Sciatic nerve (tissue), 2 donors: ENCODE data around the gene EIF3K. TPM values are rescaled to one million over a fixed set of nuclear protein-coding genes. Genes with fewer than 3 reads are reported as not detected.
"Not testable (repeated sequence)": the region's sequence is repeated elsewhere in the genome, so short reads cannot be mapped to it uniquely, and the experiment has no call there.

Experiments
- ATAC-seq: fragments of 200-7000 bp; cut with Tn5 transposase; one replicate; pipeline ENCODE4 v1.9.1; 2020; ENCODE audit warnings: mild to moderate bottlenecking, moderate library complexity
- DNase-seq: peaks from one replicate; pipeline ENCODE4 v3.0.0-alpha.2; 2020; ENCODE audit warnings: low spot score
- intact Hi-C: fragments of 100-400 bp; cut with DNase I; formaldehyde crosslinking; loops from one replicate; pipeline ENCODE4 v1.14.2; 2022
- total RNA-seq: library from RNA; stranded (reverse); fragmentation: NEBNext Ultra II Directional; extraction: Animal tissue kit (Norgen Biotek cat#: 25700); gene quantifications from one replicate; pipeline ENCODE4 v1.2.1, GENCODE V29; 2021
- donor health status: DM: no; HTN: no; CAD: no.
- donor health status: DM: no; HTN: no; CAD: no.

Gene EIF3K
- total RNA-seq, 1 donor from 2014 or later: 168 TPM

DNA sequence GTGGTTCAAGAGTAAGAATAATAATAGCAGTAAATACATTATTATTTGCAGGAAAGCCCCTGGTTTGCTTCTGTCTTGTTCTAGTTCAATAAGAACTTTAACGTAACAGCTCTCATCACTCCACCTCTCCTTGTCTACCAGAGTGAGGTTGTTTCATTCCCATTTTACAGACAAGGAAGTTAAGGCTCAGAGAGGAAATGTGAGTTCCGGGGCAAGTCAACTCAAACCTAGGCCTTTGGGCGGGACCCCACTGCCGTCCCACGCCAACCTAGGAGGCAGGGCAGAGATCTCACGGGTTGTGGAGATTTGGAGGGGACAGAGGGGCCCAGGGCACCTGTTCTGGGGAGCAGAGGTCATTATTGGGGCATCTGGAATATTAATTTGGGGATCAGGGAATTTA lies 2.7 kb upstream of the EIF3K start:
- intact Hi-C loops: no loop called here
- no peak for DNase-seq
- no peak for ATAC-seq

DNA sequence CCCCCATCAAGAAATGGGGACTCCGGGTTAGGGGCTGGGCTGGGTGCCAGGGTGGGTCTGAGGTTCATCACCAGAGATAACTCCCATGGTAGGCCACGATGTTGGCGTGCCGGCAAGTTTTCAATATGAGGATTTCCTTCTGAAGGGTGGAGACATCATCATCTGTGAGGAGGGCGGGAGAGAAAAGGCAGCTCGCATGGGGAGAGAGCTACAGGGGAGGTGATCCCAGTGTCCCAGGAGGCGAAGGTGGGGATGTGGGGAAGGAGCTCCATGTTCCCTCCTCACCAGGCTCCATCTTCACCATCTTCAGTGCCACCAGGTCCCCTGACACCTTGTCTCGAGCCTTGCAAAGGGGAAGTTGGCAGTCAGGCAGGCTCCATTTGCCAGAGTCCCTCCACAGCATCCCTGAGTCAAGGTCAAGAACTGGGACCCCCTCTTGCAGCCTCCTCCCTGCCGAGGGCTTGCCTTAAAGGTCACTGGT lies 1.7 kb upstream of the EIF3K start:
- DNase-seq (peak; percentile 71), ATAC-seq (no peak)
- intact Hi-C loops: no loop called here

DNA sequence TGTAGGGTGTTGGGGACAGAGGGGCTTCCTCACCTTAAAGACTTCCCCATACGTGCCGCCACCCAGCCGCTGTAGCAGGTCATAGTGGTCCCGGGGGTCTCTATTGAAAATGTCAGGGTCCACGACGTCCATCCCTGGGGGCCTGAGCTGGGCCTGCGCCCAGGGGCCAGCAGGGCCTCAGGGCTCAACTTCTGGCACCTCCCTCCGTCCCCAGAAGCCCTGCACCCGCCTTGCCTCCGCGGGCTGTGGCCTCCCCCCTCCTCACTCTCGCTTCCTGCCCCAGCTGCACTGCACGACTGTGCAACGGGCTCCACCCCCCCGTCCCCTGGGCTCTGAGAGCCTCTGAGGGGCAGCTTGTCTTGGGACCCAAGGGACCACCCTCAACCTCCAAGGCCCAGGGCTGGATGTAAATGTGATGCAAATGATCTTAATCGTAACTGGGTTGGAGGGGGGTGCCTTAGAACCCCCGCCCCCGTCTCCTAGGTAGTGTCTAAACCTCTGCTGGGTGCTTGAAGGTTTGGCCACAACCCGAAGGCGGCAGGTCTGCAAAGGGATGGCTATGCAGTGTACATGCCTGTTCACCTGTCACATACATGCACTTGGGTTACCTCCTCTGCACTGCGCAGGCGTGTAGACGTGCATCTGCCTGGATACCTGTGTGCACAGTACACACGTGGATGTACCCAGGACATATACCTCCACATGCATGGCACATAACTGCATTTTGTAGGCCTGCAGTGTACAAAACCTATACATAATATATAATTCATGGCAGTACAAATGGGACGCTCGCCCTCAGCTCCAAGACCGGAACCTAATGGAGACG lies 1.0 kb upstream of the EIF3K start, which contains the start of gene MAP4K1:
TSS of gene MAP4K1 (minus strand) at position 190 of the 826 bp plus-strand sequence. CDS start at position 132, 58 bp downstream.
- DNase-seq (peak; percentile 66), ATAC-seq (peak; percentile 8)
- intact Hi-C loops: no loop called here

DNA sequence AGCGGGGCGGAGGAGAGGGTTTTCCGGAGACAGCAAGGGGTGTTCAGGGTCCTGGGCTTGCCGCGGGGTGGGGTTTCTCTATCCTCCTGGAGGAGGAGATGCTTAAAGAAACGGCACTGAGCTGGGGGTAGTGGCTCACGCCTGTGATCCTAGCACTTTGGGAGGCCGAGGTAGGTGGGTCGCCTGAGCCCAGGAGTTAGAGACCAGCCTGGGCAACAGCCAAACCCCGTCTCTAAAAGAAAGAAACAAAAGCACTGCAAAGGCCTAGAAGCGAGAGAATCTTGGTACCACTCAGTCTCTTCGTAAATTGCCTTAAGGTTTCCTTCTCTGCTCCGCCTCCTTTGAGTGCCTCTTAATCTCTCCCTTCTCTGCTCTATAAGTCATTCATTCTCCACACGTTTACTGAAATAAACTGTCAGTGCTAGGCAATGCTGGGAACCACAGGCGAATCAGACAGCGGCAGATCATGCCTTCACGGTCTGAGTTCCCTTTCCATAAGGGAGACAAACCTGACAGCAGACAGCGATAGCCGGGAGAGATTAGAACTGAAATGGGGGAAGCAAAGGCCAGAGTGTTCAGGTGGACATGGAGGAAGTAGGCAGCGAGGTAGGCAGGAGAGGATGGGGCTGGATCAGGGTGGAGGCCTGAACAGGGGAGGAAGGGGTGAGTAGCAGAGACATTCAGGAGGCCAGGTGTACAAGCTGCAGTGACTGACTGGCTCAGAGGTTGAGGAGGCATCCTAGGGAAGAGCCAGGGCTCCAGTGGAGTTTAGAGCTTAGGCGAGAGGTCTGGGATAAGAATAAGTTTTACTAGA lies 580 bp downstream of the EIF3K start:
- DNase-seq (no peak), ATAC-seq (no peak)
- intact Hi-C loops: loop anchor here (10.0 kb wide), 1 partner anchor 95 kb away; no protein-coding TSS in a partner anchor

DNA sequence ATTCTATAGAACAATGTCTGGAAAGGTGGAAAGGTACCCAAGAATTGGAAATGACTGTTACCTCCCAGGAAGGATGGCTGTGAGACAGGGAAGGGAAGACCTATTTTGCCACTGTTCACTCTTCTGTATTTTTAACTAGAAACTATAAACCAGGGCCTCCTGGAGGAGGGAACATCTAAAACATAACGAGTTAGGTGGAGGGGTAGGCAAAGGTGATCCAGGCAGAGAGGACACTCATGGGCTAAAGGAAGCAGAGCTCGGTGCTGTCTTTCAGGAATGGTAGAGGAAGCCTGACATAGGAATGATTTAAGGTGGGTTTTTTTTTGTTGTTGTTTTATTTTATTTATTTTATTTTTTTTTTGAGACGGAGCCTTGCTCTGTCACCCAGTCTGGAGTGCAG lies 5.8 kb downstream of the EIF3K start:
- ATAC-seq (no peak), DNase-seq (no peak)
- intact Hi-C loops: loop anchor here (10.0 kb wide), 1 partner anchor 100 kb away; no protein-coding TSS in a partner anchor

DNA sequence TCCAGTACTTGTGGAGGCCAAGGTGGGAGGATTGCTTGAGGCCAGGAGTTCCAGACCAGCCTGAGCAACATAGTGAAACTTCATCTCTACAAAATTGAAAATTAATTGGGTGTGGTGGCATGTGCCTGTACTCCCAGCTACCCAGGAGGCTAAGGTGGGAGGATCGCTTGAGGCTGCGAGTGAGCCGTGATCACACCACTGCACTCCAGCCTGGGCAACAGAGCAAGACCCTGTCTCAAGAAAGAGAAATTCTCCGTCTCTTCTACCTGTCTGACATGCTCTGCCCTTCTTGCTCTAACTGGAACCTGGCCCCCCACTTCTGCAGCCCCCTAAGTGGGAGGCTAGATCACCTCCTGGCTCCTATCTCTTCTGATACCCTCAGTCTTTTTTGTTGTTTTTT lies 7.4 kb downstream of the EIF3K start:
- no peak for ATAC-seq
- intact Hi-C loops: loop anchor here (10.0 kb wide), 1 partner anchor 102 kb away; no protein-coding TSS in a partner anchor
- no peak for DNase-seq

DNA sequence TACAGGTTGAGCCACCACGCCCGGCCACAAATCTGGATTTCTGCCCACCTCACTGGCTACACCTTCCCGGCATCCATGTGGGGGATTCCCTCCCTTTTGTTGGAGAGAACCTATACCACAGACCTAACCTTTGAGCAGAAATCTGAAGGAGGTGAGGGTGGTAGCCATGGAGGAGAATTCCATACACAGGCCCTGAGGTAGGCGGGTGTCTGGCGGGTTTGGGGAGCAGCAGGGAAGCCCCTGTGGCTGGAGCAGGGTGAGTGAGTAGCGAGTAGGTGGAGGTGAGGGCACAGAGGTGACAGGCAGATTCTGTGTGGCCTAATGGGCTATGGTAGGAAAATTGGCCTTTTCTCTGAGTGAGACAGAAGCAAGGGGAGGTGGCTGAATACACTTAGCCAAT lies 10.6 kb downstream of the EIF3K start:
- intact Hi-C loops: loop anchor here (10.0 kb wide), 1 partner anchor 105 kb away; no protein-coding TSS in a partner anchor
- ATAC-seq (no peak), DNase-seq (no peak)

DNA sequence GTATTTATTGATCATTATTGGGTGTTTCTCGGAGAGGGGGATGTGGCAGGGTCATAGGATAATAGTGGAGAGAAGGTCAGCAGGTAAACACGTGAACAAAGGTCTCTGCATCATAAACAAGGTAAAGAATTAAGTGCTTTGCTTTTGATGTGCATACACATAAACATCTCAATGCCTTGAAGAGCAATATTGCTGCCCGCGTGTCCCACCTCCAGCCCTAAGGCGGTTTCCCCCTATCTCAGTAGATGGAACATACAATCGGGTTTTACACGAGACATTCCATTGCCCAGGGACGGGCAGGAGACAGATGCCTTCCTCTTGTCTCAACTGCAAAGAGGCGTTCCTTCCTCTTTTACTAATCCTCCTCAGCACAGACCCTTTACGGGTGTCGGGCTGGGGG lies 12.3 kb downstream of the EIF3K start:
- ATAC-seq, DNase-seq: not testable (repeated sequence)
- intact Hi-C loops: loop anchor here (10.0 kb wide), 1 partner anchor 226 kb away; the partner anchor contains the start of gene FAM98C

DNA sequence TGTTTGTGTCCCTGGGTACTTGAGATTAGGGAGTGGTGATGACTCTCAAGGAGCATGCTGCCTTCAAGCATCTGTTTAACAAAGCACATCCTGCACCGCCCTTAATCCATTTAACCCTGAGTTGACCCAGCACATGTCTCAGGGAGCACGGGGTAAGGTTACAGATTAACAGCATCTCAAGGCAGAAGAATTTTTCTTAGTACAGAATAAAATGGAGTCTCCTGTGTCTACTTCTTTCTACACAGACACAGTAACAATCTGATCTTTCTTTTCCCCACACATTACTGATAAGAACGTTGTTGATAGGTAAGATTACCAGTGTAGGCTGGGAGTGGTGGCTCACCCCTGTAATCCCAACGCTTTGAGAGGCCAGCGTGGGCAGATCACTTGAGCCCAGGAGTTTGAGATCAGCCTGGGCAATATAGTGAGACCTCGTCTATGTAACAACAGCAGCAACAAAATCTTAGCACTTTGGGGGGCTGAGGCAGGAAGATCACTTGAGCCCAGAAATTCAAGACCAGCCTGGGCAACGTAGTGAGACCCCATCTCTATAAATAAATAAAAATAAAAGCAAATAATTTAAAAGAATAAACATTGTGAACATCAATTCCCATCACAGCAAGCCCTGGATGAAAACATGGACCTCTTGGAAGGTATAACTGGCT lies 13.0 kb downstream of the EIF3K start:
- ATAC-seq, DNase-seq: not testable (repeated sequence)
- intact Hi-C loops: loop anchor here (10.0 kb wide), 1 partner anchor 227 kb away; the partner anchor contains the start of gene FAM98C

DNA sequence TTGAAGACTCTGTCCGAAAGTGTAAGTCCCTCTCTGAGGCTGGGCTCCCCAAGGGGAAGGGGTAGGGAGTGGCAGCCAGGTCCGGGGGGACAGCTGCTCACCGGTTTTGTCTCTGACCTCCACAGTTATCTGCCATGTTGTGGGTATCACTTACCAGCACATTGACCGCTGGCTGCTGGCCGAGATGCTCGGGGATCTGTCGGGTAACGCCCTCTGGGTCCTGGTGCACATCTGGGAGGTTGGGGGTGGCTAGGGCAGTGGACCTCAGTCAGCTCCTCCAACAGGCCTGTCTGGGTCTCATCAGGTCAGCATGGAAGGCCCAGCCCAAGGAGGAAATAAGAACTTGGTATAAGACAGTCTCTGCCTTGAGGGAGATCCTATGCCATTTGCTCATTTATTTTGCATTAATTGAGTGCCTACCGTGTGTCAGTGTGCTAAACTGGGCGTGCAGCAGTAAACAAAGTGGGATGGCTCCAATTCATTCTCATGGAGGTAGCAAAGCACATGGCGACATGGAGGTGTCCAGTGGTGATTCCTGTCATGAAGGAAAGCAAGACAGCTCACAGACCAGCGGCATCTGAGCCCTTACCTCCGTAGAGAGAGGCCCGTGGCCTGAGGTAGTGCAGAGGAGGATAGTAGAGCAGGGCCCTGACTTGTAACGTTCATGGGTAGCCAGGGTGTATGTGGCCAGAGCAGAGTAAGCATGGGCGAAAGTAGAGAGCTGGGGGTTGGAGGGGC lies 13.7 kb downstream of the EIF3K start:
- no peak for ATAC-seq
- intact Hi-C loops: loop anchor here (10.0 kb wide), 1 partner anchor 228 kb away; the partner anchor contains the start of gene FAM98C
- DNase-seq: no peak

DNA sequence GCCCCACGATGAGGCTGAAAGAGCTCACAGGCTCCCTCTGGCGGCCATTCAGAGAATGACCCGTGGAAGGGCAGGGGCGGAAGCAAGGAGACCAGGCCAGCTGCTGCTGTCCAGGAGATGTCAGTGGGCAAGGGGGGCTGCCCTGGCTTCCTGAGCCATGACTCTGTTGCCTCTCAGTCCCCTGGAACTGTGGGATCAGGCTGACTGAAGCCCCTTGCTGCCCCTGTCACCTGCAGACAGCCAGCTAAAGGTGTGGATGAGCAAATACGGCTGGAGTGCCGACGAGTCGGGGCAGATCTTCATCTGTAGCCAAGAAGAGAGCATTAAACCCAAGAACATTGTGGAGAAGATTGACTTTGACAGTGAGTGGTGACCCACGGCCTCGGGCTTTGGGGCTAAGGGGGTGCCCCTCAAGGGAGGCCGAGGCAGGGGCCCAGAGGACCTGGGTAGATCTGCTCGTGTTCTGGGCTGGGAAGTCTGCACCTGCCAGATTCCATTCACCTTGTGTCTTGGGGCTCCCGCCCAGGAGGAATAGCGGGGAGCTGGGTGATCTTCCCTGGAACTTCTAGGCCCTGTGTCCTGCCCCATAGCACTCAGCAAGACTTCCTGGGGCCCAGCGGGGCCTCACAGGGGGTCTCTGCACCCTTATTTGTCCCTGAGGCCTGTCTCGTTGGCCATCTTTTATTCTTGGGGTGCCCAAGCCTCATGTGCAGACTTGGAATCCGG lies 15.9 kb downstream of the EIF3K start:
- intact Hi-C loops: loop anchor here (10.0 kb wide), 1 partner anchor 230 kb away; the partner anchor contains the start of gene FAM98C
- ATAC-seq (peak; percentile 75), DNase-seq (peak; percentile 90)

DNA sequence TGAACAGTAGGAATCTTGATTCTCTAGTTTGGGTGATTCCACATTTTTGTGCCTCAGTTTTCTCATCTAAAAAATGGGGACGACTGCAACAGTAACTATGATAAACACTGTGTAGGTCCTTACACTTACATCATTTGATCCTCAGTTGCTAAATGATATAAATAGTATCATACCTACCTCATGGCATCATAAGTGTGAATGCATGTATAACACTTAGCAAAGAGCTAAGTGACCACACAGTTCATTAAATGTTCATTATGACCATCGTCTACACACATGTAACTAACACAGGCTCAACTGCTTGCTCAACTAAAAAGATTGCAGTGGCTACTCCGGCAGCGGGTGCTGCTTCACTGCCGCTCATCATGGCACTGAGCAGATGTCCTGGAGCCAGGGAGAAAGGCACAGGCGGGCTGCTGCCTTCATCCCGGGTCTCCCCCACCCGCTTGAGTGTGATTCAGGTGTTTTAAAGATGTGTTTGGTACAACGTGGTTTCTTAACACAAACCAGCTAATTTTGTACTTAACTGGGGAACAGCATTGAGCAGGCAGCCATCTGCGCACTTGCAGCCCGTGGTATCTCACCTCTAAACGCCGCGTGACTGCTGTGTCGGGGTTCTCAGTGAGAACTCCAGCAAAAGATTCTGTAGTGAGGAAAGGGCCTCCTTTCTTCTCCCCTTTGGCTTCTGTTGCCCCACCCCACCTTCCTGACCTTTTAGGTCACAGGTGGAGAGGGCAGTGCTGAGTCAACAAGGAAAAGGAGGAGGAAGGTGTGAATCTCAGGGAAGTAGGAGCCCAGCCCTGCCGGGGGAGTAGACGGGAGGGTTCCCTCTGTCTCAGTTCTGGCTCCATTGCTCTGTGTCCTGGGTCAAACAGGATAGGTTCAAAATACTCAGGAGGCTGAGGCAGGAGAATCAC lies 16.8 kb downstream of the EIF3K start:
- no peak for DNase-seq
- ATAC-seq: no peak
- intact Hi-C loops: loop anchor here (10.0 kb wide), 1 partner anchor 231 kb away; the partner anchor contains the start of gene FAM98C

DNA sequence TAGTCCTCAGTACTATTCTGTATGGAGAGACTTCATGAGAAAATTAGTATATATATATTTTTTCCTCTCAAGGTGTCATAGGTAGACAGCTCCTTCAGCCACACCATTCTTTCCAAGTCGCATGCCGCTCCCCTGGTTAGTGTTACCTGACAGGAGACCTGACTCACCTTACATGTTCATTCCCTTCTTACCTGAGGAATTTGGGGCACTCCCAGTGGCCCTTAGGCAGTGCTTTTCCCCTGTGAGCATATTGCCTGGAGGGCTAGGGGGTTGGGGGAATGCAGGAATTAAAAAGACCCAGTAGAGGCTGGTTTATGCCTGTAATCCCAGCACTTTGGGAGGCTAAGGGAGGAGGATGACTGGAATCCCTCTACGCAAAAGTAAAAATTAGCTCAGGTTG lies 19.5 kb downstream of the EIF3K start:
- no peak for DNase-seq
- ATAC-seq: no peak
- intact Hi-C loops: loop anchor here (10.0 kb wide), 1 partner anchor 234 kb away; the partner anchor contains the start of gene FAM98C

DNA sequence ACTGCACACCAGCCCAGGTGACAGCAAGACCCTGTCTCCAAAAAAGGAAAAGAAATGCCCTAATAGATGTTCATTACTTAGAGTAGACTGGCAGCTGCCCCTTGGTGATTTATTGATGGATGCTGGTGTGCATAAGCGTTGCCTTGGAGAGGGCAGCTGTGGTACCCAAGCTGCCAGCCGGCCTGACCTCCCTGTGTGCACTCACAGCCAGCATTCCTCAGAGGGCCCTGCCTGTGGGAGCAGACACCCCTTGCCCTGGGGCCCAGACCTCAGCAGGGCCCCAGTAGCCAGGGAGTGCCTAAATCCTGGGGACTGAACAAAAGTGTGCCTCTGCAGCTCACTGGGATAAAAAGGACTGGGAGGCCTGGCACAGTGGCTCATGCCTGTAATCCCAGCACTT lies 20.7 kb downstream of the EIF3K start:
- DNase-seq (no peak), ATAC-seq (no peak)
- intact Hi-C loops: loop anchor here (10.0 kb wide), 1 partner anchor 235 kb away; the partner anchor contains the start of gene FAM98C

DNA sequence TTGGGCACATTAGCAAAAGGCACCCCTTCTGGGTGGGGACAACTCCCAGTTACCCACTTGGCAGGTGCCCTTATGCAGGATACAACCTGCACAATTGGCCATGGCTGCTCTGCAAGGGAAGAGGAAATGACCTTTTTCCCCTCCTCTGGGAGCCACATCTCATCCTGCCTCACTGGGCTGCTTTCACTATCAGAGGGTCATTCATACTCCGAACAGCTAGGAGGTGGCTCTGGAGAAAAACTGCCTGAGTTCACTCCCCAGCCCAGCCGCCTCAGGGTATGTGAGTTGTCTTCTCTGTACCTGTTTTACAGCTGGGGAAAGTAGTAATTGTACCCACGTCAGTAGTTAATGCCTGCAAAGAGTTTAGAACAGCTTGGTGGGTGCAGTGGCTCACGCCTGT lies 21.4 kb downstream of the EIF3K start:
- no peak for ATAC-seq
- no peak for DNase-seq
- intact Hi-C loops: no loop called here

DNA sequence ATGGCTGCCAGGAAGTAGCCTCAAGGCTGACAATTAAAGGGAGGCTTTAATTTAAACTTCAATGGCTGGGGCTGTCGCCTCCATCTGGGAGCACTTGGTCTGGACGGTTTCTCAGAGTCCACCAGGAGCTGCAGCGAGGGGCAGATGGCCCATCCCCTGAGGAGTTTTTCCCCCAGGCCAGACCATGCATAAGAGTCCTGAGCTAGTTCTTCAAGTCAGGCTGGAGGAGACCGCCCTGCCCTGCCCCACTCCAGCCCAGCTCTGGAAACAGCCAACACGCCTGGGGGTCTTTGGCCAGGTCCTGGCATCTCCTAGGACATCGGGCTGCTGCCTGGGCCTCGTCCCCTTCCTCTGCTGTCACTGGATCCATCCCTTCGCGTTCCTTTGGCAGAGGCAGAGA lies 23.2 kb downstream of the EIF3K start:
- ATAC-seq: no peak
- intact Hi-C loops: no loop called here
- DNase-seq: no peak
